ENCODE results near the gene TEAD1.
A peak's percentile ranks its signal among the peaks of the same experiment; 100 is the strongest.

The TEAD1 gene

GRCh38 chr11:12673924-12674570 lies at the start of gene TEAD1:
Gene TEAD1 (plus strand): TSS chr11:12674421.
- DNase-seq (ENCODE audit: low spot score), result peak; percentile 98

- DNase-seq (ENCODE audit: low spot score), result no peak
Measured at GRCh38 chr11:12624595-12624994, 49.6 kb upstream of the TEAD1 start.

GRCh38 chr11:12625438-12626071 lies 48.7 kb upstream of the TEAD1 start:
- DNase-seq (ENCODE audit: low spot score), result peak; percentile 18

DNA sequence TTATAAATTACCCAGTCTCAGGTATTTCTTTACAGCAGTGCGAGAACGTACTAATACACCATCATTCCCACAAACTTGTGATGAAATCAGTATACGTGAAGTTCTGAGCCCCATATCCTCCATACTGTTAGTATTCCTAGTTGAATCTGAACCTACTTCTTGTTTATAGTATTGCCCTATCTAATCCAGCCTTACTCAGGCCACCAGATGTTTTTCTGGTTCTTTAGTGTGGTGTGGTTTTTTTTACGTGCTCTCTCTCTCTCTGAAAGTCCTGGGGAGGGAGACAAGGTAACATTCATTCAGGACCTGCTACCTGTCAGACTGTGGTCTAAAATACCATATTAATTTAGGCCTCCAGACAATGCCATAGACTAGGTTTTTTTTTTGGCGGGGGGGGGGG lies 47.6 kb upstream of the TEAD1 start:
- no peak for DNase-seq (ENCODE audit: low spot score)

DNA sequence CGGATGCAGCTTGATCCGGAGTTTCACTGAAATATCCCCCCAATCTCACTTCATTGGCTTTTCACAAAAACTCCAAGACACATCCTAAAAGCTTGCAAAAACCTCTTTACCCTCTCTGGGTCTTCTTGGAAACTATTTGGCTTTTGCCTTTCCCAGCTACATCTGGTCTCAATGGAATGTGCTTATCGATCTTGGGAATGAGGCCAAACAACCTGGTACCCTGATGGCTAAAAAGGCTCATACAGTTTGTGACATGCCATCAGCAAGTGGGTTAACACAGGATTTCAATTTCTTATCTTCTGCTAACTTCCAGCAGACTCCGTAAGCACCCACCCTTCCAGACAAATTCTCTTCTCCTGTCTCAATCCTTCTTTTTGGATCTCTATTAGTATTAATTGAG lies 45.9 kb upstream of the TEAD1 start:
- DNase-seq (ENCODE audit: low spot score), result no peak

- peak; percentile 11 for DNase-seq (ENCODE audit: low spot score)
Measured at GRCh38 chr11:12629601-12630313, 44.5 kb upstream of the TEAD1 start.

- no peak for DNase-seq (ENCODE audit: low spot score)
Measured at GRCh38 chr11:12631651-12632050, 42.6 kb upstream of the TEAD1 start.

DNA sequence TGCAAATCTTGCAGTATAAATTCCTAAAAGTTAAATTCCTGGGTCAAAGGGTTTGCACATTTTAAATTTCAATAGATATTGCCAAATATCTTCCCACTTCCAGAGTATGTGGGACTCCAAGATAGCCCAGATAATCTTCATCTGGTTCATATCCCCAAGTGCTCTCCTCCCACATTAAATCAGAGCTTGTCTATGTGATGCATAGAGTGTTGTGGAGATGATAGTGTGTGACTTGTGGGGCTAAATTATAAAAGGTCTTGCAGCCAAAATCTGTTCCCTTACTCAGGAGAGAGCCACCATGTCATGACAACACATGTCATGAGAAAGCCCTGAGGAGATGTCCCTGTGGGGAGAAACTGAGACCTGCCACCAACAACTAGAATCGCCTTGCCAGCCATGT lies 39.9 kb upstream of the TEAD1 start:
- no peak for DNase-seq (ENCODE audit: low spot score)

DNA sequence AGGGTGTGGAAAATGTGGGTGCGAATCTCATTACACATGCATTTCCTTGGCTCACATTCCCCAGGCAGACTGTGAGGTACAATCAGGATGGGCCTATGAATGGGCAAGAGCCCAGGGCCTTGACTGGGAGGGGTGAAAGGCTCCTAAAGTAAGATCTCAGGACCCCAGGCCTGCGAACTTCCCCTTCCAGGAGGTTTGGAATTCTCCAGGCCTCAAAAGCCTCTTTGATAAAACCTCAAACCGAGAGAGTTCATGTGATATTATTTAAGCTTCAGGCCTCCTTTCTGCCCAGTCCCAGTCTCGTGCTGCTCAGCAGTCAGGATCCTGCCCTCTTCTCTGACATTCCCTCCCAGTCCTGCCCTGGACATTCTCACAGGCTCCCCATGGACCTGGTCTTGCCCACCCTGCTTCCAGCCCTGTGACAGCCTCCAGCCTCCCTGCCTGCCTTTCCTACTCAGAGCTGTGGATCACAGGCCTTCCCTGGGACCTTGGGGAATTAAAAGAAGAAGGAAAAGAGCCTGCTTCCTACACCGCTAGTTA lies 37.3 kb upstream of the TEAD1 start:
- DNase-seq (ENCODE audit: low spot score), result no peak

DNA sequence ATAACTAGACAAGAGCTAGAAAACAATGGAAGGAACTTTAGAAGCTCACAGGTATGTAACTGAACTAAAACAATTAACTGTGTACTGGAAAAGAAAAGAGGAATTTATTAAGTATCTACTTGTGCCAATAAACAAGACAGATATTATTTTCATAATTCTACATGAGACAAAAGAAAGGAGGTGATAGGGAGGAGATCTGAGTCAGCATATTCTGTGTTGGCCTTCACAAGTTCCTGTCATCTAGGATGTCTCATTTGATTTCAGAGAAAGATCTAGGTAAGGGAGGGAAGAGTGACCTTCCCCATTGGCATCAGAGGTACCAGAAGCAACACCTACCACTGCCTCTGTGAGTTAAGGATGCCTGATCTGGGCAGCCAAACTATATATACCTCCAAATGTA lies 34.8 kb upstream of the TEAD1 start:
- no peak for DNase-seq (ENCODE audit: low spot score)

- no peak for DNase-seq (ENCODE audit: low spot score)
Measured at GRCh38 chr11:12640355-12640754, 33.9 kb upstream of the TEAD1 start.

GRCh38 chr11:12640926-12641849 lies 33.0 kb upstream of the TEAD1 start:
- DNase-seq (ENCODE audit: low spot score), result no peak

GRCh38 chr11:12642040-12642439 lies 32.2 kb upstream of the TEAD1 start:
- DNase-seq (ENCODE audit: low spot score), result no peak

GRCh38 chr11:12642806-12643428 lies 31.3 kb upstream of the TEAD1 start:
- DNase-seq (ENCODE audit: low spot score), result no peak

DNA sequence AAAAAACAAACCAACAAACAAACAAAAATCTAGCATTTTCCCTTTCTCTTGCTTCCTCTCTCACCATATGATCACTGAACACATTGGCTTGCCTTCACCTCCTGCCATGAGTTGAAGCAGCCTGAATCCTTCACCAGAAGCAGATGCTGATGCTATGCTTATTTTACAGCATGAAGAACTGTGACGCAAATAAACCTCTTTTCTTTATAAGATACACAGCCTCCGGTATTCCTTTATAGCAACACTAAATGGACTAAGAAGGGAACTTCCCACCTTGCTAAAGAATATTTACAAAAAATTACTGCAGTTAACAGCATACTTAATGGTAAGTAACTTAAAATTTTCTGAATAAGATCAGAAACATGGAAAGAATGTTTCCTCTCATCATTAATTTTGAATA lies 27.7 kb upstream of the TEAD1 start:
- no peak for DNase-seq (ENCODE audit: low spot score)

GRCh38 chr11:12653729-12654128 lies 20.5 kb upstream of the TEAD1 start:
- DNase-seq (ENCODE audit: low spot score), result no peak

- DNase-seq (ENCODE audit: low spot score), result no peak
Measured at GRCh38 chr11:12655842-12656241, 18.4 kb upstream of the TEAD1 start.

DNA sequence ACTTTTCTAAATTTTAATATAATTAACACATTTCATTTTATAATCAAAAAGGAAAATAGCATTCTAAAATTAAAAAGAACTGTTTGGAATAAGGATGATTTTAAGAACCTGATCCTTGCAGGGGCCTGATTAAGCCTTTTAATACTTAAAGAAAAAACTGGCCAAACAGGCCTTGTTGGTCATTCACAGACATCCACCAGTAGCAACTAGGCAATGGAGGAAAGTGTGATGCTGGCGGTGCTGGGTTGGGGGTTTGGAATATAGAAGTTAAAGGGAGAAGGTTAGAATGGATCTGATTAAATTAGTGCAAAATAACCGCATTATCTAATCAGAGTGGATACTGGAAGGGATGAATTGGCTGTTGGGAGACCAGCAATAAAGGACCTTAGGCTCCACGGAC lies 16.9 kb upstream of the TEAD1 start:
- DNase-seq (ENCODE audit: low spot score), result no peak

- DNase-seq (ENCODE audit: low spot score), result no peak
Measured at GRCh38 chr11:12657981-12658380, 16.2 kb upstream of the TEAD1 start.

DNA sequence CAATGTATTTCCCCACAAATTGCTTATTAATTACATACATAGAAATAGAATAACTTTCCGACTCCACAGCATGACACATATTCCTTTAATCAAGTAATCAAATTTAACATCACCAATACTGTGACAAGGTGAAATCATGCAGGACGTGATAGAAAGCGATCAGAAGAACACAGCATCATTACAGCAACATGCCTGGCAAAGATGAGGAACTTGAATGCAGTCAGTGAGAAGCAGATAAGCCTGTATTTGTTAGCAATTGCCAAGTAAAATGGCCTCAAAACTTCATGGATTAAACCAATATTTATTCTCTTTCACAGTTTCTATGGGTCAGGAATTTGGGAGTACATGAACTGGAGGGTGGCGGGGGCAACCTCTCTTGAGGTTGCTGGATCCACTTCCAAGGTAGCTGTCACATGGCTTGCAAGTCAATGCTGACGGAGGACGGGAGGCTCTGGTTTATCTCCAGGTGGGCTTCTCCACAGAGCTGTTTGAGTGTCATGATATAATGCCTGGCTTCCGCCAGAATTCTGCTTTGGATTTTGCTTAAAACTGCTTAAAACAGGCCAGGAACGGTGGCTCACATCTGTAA lies 12.0 kb upstream of the TEAD1 start:
- no peak for DNase-seq (ENCODE audit: low spot score)

DNA sequence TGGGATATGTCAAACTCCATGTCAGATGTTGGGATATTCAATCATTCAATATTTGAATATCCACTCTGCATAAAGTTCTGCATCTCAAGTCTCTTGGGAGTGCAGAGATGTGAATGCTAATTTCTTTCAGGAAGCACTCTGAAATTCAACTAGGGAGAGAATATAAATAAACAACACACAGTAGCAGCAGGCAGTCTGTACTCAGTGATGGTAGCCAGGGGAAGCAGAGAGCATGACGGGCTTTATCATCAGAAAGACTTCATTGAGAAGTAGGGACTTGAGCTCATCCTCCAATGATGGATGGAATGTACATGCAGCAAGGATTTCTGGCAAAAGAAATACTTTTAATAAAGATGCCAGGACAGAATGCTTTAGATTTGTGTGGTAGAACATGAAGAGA lies 9.8 kb upstream of the TEAD1 start:
- no peak for DNase-seq (ENCODE audit: low spot score)
